Astrocyte (in vitro differentiated cells and primary cell): ENCODE measurements around the gene AP3M1.

Experiments
- EZH2 ChIP-seq: IDR thresholded peaks from 2 replicates; pipeline ENCODE4 v1.6.1; 2012; ENCODE audit warnings: mild to moderate bottlenecking, low read length, inconsistent platforms; ENCODE audit not compliant: insufficient read depth
- TF ChIP-seq, protein P1 (sequence below): IDR thresholded peaks from 2 replicates; pipeline ENCODE4 v1.5.1; 2011; ENCODE audit warnings: low read depth, mild to moderate bottlenecking, inconsistent platforms, low read length, moderate library complexity; ENCODE audit not compliant: insufficient read depth

DNA sequence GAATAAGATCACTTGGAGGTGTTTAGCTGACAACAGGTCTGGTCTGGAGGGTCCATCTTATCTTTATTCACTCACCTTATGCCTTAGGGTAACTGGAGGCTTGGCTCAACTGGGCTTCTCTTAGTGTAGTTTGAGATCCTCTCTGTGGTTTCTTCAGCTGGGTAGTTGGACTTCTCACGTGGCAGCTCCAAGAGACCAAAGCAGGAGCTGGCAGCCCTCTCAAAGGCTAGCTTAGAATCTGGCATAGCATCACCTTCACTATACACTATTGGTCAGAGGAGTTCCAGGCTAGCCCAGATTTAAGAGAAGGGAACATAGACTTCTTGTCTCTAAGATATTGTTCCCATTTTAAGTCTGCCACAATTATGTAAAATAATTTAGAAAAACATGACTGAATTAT is 16.8 kb upstream of the AP3M1 start:
- TF ChIP-seq, protein P1, sequence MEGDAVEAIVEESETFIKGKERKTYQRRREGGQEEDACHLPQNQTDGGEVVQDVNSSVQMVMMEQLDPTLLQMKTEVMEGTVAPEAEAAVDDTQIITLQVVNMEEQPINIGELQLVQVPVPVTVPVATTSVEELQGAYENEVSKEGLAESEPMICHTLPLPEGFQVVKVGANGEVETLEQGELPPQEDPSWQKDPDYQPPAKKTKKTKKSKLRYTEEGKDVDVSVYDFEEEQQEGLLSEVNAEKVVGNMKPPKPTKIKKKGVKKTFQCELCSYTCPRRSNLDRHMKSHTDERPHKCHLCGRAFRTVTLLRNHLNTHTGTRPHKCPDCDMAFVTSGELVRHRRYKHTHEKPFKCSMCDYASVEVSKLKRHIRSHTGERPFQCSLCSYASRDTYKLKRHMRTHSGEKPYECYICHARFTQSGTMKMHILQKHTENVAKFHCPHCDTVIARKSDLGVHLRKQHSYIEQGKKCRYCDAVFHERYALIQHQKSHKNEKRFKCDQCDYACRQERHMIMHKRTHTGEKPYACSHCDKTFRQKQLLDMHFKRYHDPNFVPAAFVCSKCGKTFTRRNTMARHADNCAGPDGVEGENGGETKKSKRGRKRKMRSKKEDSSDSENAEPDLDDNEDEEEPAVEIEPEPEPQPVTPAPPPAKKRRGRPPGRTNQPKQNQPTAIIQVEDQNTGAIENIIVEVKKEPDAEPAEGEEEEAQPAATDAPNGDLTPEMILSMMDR: no peak
- TF ChIP-seq EZH2: no peak
